DND-41 (cell line): Measurements from ENCODE around the gene PDE4DIP.
"Not testable (repeated sequence)": the region's sequence is repeated elsewhere in the genome, so short reads cannot be mapped to it uniquely, and the experiment has no call there.

Source experiments
- EZH2 ChIP-seq: IDR thresholded peaks from 3 replicates; pipeline ENCODE4 v1.6.1; 2012; ENCODE audit warnings: borderline replicate concordance, low read depth, mild to moderate bottlenecking, moderate library complexity, low read length, inconsistent platforms; ENCODE audit not compliant: severe bottlenecking
- TF ChIP-seq, protein P1 (sequence below): IDR thresholded peaks from 2 replicates; pipeline ENCODE4 v1.5.1; 2012; ENCODE audit warnings: borderline replicate concordance, low read length, moderate library complexity, mild to moderate bottlenecking; ENCODE audit not compliant: poor library complexity, severe bottlenecking; ENCODE audit errors: extremely low read depth

DNA sequence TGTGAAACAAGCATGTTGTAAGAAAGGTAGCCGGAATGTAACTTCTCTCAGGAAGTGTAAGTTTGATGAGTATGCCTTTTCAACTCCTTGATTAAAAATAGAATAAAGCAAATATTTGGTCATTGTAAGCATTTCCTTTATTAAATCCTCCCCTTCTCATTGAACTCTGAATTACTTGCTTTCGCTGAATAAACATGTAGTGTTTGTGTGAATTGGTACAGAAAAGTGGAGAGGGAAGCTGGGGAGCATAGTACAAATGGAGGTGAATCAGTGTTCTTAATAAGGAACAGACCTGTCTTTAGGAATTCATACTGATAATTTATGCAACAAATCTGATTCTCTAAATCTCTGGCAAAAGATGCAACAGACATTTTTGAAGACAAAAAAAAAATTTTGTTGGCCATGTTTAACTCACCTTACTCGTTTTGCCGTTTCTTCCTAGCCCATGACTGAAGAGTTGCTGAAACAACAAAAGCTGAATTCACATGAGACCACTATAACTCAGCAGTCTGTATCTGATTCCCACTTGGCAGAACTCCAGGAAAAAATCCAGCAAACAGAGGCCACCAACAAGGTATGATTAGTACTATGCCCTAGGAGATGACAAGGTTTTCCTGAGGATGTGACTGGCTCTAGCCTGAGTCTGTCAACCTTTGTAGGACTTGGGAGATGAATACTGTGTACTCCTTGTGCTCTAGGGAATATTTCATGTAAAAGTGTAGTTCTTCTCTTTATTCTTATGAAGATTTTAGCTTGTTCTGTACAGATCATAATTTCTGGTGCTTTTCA lies 116.2 kb downstream of the PDE4DIP start:
- TF ChIP-seq, protein P1, sequence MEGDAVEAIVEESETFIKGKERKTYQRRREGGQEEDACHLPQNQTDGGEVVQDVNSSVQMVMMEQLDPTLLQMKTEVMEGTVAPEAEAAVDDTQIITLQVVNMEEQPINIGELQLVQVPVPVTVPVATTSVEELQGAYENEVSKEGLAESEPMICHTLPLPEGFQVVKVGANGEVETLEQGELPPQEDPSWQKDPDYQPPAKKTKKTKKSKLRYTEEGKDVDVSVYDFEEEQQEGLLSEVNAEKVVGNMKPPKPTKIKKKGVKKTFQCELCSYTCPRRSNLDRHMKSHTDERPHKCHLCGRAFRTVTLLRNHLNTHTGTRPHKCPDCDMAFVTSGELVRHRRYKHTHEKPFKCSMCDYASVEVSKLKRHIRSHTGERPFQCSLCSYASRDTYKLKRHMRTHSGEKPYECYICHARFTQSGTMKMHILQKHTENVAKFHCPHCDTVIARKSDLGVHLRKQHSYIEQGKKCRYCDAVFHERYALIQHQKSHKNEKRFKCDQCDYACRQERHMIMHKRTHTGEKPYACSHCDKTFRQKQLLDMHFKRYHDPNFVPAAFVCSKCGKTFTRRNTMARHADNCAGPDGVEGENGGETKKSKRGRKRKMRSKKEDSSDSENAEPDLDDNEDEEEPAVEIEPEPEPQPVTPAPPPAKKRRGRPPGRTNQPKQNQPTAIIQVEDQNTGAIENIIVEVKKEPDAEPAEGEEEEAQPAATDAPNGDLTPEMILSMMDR: not testable (repeated sequence)
- TF ChIP-seq EZH2: not testable (repeated sequence)
